C4-2B (cell line): ENCODE measurements around the gene INHBE.
"Not testable (repeated sequence)": the region's sequence is repeated elsewhere in the genome, so short reads cannot be mapped to it uniquely, and the experiment has no call there.

Experiments
- ZFX ChIP-seq: fragments of 450-650 bp; IDR thresholded peaks from 2 replicates; pipeline ENCODE4 v1.6.1; 2017
- TF ChIP-seq, protein P1 (sequence below): fragments of 450-650 bp; conservative IDR thresholded peaks from 2 replicates; pipeline ENCODE4 v1.5.1; 2017; ENCODE audit warnings: mild to moderate bottlenecking

DNA sequence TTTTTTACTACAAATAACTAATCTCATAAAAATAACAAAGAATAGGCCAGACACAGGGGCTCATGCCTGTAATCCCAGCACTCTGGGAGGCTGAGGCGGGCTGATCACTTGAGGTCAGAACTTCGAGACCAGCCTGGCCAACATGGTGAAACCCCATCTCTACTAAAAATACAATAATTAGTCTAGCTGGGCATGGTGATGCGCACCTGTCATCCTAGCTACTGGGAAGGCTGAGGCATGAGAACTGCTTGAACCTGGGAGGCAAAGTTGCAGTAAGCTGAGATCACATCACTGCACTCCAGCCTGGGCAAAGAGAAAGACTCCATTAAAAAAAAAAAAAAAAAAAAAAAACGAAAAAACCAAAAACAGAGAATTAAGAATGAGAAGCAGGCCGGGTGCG is 40.9 kb upstream of the INHBE start:
- TF ChIP-seq, protein P1, sequence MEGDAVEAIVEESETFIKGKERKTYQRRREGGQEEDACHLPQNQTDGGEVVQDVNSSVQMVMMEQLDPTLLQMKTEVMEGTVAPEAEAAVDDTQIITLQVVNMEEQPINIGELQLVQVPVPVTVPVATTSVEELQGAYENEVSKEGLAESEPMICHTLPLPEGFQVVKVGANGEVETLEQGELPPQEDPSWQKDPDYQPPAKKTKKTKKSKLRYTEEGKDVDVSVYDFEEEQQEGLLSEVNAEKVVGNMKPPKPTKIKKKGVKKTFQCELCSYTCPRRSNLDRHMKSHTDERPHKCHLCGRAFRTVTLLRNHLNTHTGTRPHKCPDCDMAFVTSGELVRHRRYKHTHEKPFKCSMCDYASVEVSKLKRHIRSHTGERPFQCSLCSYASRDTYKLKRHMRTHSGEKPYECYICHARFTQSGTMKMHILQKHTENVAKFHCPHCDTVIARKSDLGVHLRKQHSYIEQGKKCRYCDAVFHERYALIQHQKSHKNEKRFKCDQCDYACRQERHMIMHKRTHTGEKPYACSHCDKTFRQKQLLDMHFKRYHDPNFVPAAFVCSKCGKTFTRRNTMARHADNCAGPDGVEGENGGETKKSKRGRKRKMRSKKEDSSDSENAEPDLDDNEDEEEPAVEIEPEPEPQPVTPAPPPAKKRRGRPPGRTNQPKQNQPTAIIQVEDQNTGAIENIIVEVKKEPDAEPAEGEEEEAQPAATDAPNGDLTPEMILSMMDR: not testable (repeated sequence)
- not testable (repeated sequence) for TF ChIP-seq ZFX
